HEK293T (cell line): ENCODE measurements around the gene EML5.

ENCODE experiments used
- ARNT ChIP-seq: fragments of 450-650 bp; IDR thresholded peaks from 2 replicates; pipeline ENCODE4 v1.6.1; 2017; ENCODE audit warnings: mild to moderate bottlenecking
- BHLHE40 ChIP-seq: fragments of 450-650 bp; IDR thresholded peaks from 2 replicates; pipeline ENCODE4 v1.6.1; 2016; ENCODE audit warnings: mild to moderate bottlenecking, moderate library complexity, borderline replicate concordance
- CTBP1 ChIP-seq: fragments of 450-650 bp; IDR thresholded peaks from 2 replicates; pipeline ENCODE4 v1.6.1; 2016; ENCODE audit warnings: borderline replicate concordance
- ELF4 ChIP-seq: fragments of 450-650 bp; IDR thresholded peaks from 2 replicates; pipeline ENCODE4 v1.6.1; 2017; ENCODE audit warnings: antibody characterized with exemption
- FOXA1 ChIP-seq: fragments of 450-650 bp; IDR thresholded peaks from 2 replicates; pipeline ENCODE4 v1.6.1; 2016; ENCODE audit warnings: mild to moderate bottlenecking
- FOXK2 ChIP-seq: fragments of 450-650 bp; IDR thresholded peaks from 2 replicates; pipeline ENCODE4 v1.6.1; 2016; ENCODE audit warnings: mild to moderate bottlenecking
- FOXM1 ChIP-seq: fragments of 450-650 bp; IDR thresholded peaks from 2 replicates; pipeline ENCODE4 v1.6.1; 2017; ENCODE audit warnings: mild to moderate bottlenecking, borderline replicate concordance
- HDGF ChIP-seq: fragments of 450-650 bp; IDR thresholded peaks from 2 replicates; pipeline ENCODE4 v1.6.1; 2017; ENCODE audit warnings: antibody characterized with exemption, borderline replicate concordance
- L3MBTL2 ChIP-seq: fragments of 450-650 bp; conservative IDR thresholded peaks from 2 replicates; pipeline ENCODE4 v1.6.1; 2016; ENCODE audit warnings: mild to moderate bottlenecking
- NFRKB ChIP-seq: fragments of 450-650 bp; IDR thresholded peaks from 2 replicates; pipeline ENCODE4 v1.6.1; 2016; ENCODE audit warnings: mild to moderate bottlenecking, moderate library complexity
- PKNOX1 ChIP-seq: fragments of 450-650 bp; IDR thresholded peaks from 2 replicates; pipeline ENCODE4 v1.6.1; 2016
- TARDBP ChIP-seq: fragments of 450-650 bp; IDR thresholded peaks from 2 replicates; pipeline ENCODE4 v1.6.1; 2016

- no peak for TF ChIP-seq FOXM1
- TF ChIP-seq ELF4, result no peak
- TF ChIP-seq HDGF, result no peak
- no peak for TF ChIP-seq BHLHE40
- no peak for TF ChIP-seq FOXK2
- TF ChIP-seq L3MBTL2, result no peak
- TF ChIP-seq CTBP1, result no peak
- no peak for TF ChIP-seq NFRKB
- no peak for TF ChIP-seq ARNT
- TF ChIP-seq FOXA1, result no peak
- TF ChIP-seq PKNOX1, result no peak
- no peak for TF ChIP-seq TARDBP
Observed at GRCh38 chr14:88840926-88841325, 48.2 kb upstream of the EML5 start.
